ENCODE results near the gene PSME2. TPM values are rescaled to one million over a fixed set of nuclear protein-coding genes. Genes with fewer than 3 reads are reported as not detected.

Gene PSME2
- total RNA-seq, 1 experiment from 2014 or later = 134 TPM

DNA sequence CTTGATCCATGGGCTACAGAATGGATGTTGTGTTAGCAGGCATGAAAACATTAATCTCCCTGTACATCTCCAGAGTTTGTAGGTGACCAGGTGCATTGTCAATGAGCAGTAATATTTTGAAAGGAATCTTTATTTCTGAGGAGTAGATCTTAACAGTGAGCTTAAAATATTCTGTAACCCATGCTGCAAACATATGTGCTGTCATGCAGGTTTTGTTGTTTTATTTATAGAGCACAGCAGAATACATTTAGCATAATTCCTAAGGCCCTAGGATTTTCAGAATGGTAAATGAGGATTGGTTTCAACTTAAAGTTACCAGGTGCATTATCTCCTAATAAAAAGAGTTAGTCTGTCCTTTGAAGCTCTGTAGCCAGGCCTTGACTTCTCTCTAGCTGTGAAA is 19.5 kb downstream of the PSME2 start:
- H3K36me3 Mint-ChIP-seq (ENCODE audit: insufficient read depth, unreplicated experiment) = peaks cover 10% of the 10 kb centered on the region
- peaks cover 4% of the 10 kb centered on the region for H3K4me1 Mint-ChIP-seq (ENCODE audit: insufficient read depth, unreplicated experiment)
- TF ChIP-seq, protein P1, sequence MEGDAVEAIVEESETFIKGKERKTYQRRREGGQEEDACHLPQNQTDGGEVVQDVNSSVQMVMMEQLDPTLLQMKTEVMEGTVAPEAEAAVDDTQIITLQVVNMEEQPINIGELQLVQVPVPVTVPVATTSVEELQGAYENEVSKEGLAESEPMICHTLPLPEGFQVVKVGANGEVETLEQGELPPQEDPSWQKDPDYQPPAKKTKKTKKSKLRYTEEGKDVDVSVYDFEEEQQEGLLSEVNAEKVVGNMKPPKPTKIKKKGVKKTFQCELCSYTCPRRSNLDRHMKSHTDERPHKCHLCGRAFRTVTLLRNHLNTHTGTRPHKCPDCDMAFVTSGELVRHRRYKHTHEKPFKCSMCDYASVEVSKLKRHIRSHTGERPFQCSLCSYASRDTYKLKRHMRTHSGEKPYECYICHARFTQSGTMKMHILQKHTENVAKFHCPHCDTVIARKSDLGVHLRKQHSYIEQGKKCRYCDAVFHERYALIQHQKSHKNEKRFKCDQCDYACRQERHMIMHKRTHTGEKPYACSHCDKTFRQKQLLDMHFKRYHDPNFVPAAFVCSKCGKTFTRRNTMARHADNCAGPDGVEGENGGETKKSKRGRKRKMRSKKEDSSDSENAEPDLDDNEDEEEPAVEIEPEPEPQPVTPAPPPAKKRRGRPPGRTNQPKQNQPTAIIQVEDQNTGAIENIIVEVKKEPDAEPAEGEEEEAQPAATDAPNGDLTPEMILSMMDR (IDR thresholded peaks at IDR 0.05; ENCODE audit: unreplicated experiment) = no peak
- intact Hi-C loops (cut with micrococcal nuclease) = no loop called here
- no peaks in the 10 kb centered on the region for H3K9me3 Mint-ChIP-seq (ENCODE audit: unreplicated experiment)
- H3K4me3 Mint-ChIP-seq (ENCODE audit: unreplicated experiment) = no peak overlapping the region
- DNase-seq (ENCODE audit: unreplicated experiment) = no peak
- no TSS peak for BruUV-seq (replicated peaks)
- no peak overlapping the region for H3K27ac Mint-ChIP-seq (ENCODE audit: low read depth, unreplicated experiment)
- ChIA-PET POLR2A (interaction anchor here (4.7 to 5.4 kb wide), 2 partner anchors 9 to 11 kb away, joined by 19 to 40 read pairs; partner anchors contain the start of genes DCAF11, NRL and PSME1), CTCF (interaction anchor here (0.9 to 1.2 kb wide), 2 partner anchors 27 to 181 kb away, joined by 3 read pairs; partner anchors contain the start of gene CIDEB)
- H3K27me3 Mint-ChIP-seq (ENCODE audit: insufficient read depth, unreplicated experiment) = no peaks in the 10 kb centered on the region

DNA sequence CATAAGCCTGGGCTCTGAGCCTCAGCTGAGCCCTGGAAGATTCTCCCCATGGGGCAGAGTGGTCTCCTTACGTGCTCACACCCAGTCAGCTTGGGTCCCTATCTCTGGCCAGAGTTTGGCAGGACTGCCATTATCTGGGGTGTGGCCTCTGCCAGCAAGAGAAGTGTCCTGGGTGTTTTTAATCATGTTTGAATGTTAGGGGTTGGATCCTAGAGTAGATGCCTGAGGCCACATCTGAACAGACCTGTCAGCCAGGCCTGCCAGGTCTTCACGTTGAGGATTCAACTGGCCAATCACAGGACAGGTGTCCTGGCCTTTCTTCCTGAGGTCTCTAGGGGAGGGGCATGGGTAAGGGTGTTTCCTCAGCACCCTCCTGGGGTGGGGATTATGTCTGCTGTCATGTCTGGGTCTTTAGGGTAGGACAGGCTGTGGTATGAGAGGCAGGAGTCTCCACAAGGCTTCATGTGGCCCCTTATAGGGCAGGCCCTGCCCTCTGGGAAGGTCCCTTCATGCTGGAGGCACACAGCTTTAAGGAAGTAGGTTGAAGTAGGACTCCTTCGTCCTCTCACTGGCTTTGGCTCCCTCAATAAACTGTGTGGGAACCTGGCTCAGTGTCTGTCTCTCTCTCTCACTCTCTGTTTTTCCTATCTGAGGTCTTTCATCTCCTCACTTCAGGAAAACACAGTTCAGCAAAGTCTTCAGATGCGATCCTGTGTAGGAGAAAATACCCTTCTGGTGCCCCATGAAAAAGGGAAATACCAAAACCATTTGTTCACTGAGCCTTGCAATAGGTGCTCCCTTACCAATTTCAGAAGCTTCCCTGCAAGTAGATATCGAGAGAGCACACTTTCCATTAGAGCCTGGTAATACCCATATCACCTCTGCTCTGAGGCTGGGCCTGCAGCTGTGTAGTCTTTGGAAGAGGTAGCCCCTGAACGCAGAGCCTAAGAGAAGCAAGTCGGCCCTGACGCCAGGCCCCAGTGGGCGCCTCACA is 22.7 kb downstream of the PSME2 start:
- BruUV-seq (replicated peaks) = TSS peak; percentile 39
- peaks cover 41% of the 10 kb centered on the region for H3K36me3 Mint-ChIP-seq (ENCODE audit: insufficient read depth, unreplicated experiment)
- TF ChIP-seq, protein P1 (IDR thresholded peaks at IDR 0.05; ENCODE audit: unreplicated experiment) = no peak
- no peaks in the 10 kb centered on the region for H3K9me3 Mint-ChIP-seq (ENCODE audit: unreplicated experiment)
- POLR2A ChIA-PET = interaction anchor here (1.6 to 5.4 kb wide), 3 partner anchors 8 to 18 kb away, joined by 8 to 40 read pairs (median 19); partner anchors contain the start of genes DCAF11, EMC9, NRL and PSME1
- CTCF ChIA-PET = interaction anchor here (0.5 to 1.2 kb wide), 3 partner anchors 9 to 745 kb away, joined by 3 to 6 read pairs (median 4); partner anchors contain the start of genes DCAF11 and NRL
- H3K27ac Mint-ChIP-seq (ENCODE audit: low read depth, unreplicated experiment) = no peak overlapping the region
- H3K4me3 Mint-ChIP-seq (ENCODE audit: unreplicated experiment) = no peak overlapping the region
- no peak for DNase-seq (ENCODE audit: unreplicated experiment)
- intact Hi-C loops (cut with micrococcal nuclease) = no loop called here
- H3K4me1 Mint-ChIP-seq (ENCODE audit: insufficient read depth, unreplicated experiment) = no peaks in the 10 kb centered on the region
- no peaks in the 10 kb centered on the region for H3K27me3 Mint-ChIP-seq (ENCODE audit: insufficient read depth, unreplicated experiment)

DNA sequence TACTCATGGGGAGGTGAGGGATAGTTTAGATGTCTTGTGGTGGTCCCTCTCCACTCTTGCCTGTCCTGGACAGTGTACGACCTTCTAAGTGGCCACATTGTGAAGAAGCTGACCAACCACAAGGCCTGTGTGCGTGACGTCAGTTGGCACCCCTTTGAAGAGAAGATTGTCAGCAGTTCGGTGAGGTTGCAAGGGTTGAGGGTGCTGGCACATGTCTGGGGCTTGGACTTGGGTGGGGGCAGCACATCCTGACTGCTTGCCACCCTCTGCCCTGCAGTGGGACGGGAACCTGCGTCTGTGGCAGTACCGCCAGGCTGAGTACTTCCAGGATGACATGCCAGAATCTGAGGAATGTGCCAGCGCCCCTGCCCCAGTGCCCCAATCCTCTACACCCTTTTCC is 23.5 kb downstream of the PSME2 start:
- DNase-seq (ENCODE audit: unreplicated experiment) = no peak
- intact Hi-C loops (cut with micrococcal nuclease) = no loop called here
- peaks cover 49% of the 10 kb centered on the region for H3K36me3 Mint-ChIP-seq (ENCODE audit: insufficient read depth, unreplicated experiment)
- H3K9me3 Mint-ChIP-seq (ENCODE audit: unreplicated experiment) = no peaks in the 10 kb centered on the region
- H3K27ac Mint-ChIP-seq (ENCODE audit: low read depth, unreplicated experiment) = no peak overlapping the region
- no peaks in the 10 kb centered on the region for H3K4me1 Mint-ChIP-seq (ENCODE audit: insufficient read depth, unreplicated experiment)
- H3K4me3 Mint-ChIP-seq (ENCODE audit: unreplicated experiment) = no peak overlapping the region
- no TSS peak for BruUV-seq (replicated peaks)
- TF ChIP-seq, protein P1 (IDR thresholded peaks at IDR 0.05; ENCODE audit: unreplicated experiment) = no peak
- no peaks in the 10 kb centered on the region for H3K27me3 Mint-ChIP-seq (ENCODE audit: insufficient read depth, unreplicated experiment)
- ChIA-PET POLR2A (interaction anchor here (1.6 to 4.7 kb wide), 2 partner anchors 13 to 18 kb away, joined by 8 to 19 read pairs; partner anchors contain the start of genes EMC9 and PSME1), CTCF (interaction anchor here (0.5 kb wide), 1 partner anchor 744 kb away, joined by 4 read pairs; no protein-coding TSS in a partner anchor)

DNA sequence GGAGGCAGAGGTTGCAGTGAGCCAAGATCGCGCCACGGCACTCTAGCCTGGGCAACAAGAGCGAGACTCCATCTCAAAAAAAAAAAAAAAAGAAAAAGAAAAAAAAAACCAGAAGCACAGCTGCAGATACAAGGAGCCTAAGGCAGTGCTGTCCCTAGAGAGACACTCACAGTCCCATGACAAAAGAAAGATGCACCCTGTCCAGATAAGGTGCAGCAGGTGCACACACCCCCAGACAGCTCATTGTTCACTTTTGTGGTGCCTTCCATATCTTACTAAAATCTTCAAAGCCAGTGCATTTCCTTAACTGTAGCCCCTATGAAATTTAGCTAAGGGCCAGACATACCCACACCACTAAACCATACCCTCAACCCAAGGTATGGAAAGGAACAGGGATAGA is 24.0 kb downstream of the PSME2 start:
- no peak overlapping the region for H3K4me3 Mint-ChIP-seq (ENCODE audit: unreplicated experiment)
- peaks cover 51% of the 10 kb centered on the region for H3K36me3 Mint-ChIP-seq (ENCODE audit: insufficient read depth, unreplicated experiment)
- H3K4me1 Mint-ChIP-seq (ENCODE audit: insufficient read depth, unreplicated experiment) = no peaks in the 10 kb centered on the region
- no TSS peak for BruUV-seq (replicated peaks)
- TF ChIP-seq, protein P1 (IDR thresholded peaks at IDR 0.05; ENCODE audit: unreplicated experiment) = no peak
- H3K9me3 Mint-ChIP-seq (ENCODE audit: unreplicated experiment) = no peaks in the 10 kb centered on the region
- POLR2A ChIA-PET = interaction anchor here (1.2 to 1.6 kb wide), 2 partner anchors 19 to 39 kb away, joined by 5 to 8 read pairs; partner anchors contain the start of genes EMC9 and IRF9
- no peaks in the 10 kb centered on the region for H3K27me3 Mint-ChIP-seq (ENCODE audit: insufficient read depth, unreplicated experiment)
- no peak for DNase-seq (ENCODE audit: unreplicated experiment)
- intact Hi-C loops (cut with micrococcal nuclease) = no loop called here
- CTCF ChIA-PET = no interaction called here
- H3K27ac Mint-ChIP-seq (ENCODE audit: low read depth, unreplicated experiment) = no peak overlapping the region

Data from MCF 10A (cell line).